HG02840 (cell line): Measurements from ENCODE around the gene SLPI.

Experiments
- ATAC-seq: cut with Tn5 transposase; IDR thresholded peaks from one replicate; pipeline ENCODE4 v1.9.1; 2021; ENCODE audit warnings: mild to moderate bottlenecking, moderate library complexity, moderate number of reproducible peaks; ENCODE audit not compliant: unreplicated experiment, low FRiP score

Gene SLPI

GRCh38 chr20:45254383-45255262, at the start of gene SLPI:
Gene SLPI, minus strand, starts transcription at chr20:45254564. Its CDS starts 21 bp downstream, at chr20:45254543.
- ATAC-seq, result no peak

DNA sequence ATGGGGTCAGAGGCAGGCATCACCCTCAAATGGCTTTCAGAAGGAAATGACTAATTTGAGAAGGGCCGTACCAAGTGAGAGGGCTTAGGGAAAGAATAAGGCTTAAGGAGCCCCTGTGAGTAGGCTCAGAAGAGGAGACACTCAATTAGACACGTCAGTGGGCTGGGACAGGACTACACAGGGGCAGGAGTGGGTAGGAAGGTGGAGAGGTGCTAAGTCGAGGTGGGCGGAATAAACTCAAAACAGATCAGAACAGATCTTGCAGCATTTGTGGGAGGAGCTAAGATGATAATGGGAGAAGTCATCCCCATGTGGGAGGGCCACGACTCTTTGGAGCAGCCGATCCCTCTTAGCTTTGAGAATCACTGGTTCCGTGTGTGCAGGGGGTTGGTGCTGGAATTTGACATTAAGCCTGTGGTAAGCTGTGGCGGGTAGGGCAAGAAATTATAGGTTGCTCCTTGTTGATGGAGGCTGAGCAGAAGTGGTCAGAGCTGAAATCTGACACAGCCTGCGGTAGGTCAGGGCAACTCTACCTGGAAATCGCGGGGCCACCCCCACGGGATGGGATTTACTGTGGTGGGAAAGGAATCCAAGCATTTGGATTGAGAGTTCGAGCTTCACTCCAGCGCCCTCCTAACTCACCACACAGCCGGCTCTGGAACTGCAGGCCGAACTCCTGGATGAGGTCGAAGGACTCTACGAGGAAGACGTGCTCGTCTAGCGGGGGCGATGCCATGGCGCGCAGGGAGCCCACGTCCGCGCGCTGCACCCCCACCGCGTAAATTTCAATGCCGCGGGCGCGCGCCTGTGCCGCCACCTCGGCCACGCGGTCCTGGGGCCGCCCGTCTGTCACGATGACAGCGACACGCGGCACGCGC, 49.5 kb upstream of the SLPI start:
- no peak for ATAC-seq

DNA sequence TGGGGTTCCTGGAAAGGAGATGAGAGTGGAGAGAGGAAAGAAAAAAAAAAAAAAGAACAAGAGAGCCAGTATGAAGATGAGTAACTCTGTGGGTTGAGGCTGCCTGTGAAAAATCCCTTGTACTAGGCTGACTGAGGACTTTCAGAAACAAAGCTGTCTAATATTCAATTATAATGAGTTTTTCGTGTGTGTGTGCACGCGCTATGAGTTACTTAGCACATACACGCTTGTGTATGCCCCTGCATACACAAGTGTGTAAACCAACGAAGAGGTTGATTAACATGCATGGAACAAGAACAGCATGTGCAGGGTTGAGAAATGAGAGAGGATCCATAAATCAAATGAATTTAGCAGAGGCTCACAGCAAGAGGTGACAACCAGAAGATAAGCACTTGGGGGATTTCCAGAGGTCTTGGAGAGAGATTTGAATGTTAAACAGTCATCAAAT, 47.5 kb upstream of the SLPI start:
- no peak for ATAC-seq

DNA sequence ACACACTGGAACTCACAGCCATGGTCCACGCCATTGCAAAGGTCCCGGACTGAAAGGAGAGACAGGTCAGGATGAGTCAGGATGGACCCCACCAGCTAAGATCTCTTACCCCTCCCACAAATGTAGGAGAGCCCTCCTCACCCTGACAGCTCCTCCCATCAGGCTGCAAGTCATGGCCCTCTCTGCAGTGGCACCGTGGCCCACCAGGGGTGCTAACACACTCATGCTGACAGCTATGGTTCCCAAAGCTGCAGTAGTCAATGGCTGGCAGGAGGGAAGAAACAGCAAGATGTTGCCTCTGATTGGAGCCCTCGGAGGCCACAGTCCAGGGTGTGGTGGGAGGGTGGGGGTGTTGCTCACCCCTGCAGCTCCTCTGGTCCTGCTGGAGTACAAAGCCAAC, 46.6 kb upstream of the SLPI start:
- ATAC-seq, result no peak

GRCh38 chr20:45299786-45300185, 45.4 kb upstream of the SLPI start:
- ATAC-seq, result no peak

DNA sequence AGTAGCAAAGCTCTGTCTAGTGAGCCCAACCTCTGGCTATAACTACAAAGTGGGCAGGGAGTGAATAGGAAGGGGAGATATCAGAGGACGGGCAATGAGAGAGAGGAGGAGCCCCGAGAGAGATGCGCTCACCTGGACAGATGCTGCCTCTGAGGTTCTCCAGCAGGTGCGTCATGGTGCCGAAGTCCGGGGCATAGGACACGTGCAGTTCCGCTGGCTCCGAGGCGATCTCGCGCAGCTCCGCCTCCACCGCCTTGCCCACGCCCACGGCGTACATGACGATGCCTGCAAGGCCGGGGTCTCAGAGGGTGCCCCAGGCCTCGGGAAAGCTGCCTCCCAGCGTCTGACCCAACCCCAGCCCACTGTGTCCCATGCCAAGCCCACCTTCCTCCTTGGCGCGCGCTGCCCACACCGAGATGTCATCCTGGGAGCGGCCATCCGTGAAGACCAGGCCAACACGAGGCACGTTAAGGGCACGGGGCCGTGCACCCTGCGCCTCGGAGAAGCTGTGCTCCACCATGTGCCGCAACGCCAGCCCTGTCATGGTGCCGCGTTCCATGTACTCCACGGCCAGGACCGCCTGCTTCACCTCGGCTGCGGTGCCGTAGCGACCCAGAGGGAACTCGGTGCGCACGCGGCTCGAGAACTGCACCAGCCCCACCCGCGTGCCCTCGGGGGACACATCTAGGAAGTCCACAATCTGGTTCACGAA, 43.6 kb upstream of the SLPI start:
- ATAC-seq, result no peak

DNA sequence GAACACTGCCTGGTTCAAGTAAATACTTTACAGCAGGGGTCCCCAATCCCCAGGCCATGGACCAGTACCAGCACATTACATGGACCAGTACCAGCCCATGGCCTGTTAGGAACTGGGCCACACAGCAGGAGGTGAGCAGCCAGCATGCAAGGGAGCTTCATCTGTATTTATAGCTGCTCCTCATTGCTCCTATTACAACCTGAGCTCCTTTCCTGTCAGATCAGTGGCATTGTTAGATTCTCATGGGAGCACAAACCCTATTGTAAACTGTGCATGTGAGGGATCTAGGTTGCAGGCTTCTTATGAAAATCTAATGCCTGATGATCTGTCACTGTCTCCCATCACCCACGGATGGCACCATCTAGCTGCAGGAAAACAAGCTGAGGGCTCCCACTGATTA, 40.3 kb upstream of the SLPI start:
- ATAC-seq, result no peak

GRCh38 chr20:45294003-45294368, 39.6 kb upstream of the SLPI start:
- no peak for ATAC-seq

- no peak for ATAC-seq
These were observed 39.0 kb upstream of the SLPI start for GRCh38 chr20:45293041-45294002.

GRCh38 chr20:45292343-45292742, 38.0 kb upstream of the SLPI start:
- no peak for ATAC-seq

- ATAC-seq, result no peak
These were observed 37.2 kb upstream of the SLPI start for GRCh38 chr20:45291526-45291925.

GRCh38 chr20:45290677-45291355, 36.5 kb upstream of the SLPI start:
- ATAC-seq, result no peak

GRCh38 chr20:45289942-45290676, 35.7 kb upstream of the SLPI start:
- no peak for ATAC-seq

DNA sequence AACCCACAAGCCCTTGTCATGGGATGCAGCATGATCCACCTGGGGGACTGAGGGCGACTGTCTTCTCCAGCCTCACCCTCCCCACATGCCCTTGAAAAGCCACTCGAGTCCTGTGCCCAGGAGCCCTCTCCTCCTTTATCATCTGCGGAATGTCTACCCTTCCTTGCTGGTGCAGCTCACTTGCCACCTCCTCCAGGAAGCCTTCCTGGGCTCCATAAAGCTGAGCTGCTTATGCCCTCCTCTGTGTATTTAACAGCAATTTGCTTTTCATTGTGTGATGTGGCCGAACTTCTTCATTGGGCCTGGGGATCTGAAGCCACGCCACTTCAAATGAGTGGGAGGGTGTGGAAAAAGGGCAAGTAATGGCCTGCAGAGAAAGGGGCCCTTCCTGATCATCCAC, 34.5 kb upstream of the SLPI start:
- ATAC-seq, result no peak

DNA sequence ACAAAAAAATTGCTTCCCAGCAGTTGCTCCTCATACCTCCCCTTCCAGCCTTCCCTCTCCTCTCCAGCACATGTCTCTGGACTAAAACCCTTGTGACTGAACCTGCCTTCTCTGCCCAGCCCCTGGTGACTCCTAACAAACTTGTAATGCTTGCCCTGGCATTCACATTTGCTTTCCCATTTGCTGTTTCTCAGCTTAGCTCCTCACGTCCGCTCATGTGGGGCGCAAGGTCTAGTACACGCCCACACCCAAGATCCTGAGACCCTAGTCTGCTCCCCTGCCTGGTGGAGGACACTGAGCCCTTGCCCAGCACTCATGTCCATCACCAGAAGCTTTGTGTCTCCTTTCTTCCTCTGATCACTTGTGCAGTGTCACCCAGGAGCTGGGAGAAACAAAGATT, 34.0 kb upstream of the SLPI start:
- no peak for ATAC-seq

GRCh38 chr20:45283551-45284057, 29.2 kb upstream of the SLPI start:
- no peak for ATAC-seq

DNA sequence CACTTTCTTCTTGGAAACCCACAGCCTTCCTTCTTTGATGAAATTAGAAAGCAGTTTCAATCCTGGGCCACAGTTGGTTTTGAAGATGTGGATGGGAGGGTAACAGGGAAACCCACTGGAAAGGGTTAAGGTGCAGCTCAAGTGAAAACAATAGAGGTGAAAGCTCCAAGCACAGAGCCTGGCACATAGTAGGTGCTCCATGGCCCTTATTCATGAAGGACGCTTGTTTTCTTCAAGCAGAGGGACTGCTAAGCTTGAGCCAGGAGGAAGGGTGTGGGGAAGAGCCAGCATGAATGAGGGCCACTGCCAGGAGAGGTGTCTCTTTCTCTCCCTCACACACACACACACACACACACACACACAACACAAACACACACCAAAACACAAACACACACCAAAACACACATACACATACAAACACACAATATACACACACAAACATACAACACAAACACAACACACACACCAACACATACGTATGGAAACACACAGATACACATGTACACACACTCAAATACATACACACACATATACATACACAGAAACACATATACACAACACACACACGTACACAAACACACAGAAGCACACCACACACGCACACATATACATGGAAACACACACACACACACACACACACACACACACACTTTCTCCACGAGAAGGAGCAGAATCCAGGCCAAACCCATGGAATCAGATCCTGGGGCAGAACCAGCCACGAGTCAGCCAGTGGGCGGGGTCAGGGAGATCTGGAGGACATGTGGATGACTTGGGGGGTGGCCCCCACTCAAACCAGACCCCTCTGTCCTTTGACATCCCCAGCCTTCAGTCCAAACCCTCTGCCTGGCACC, 28.6 kb upstream of the SLPI start:
- no peak for ATAC-seq
